Measurements from ENCODE around the gene PRKX.
"Not testable (repeated sequence)": the region's sequence is repeated elsewhere in the genome, so short reads cannot be mapped to it uniquely, and the experiment has no call there.

The PRKX gene

GRCh38 chrX:3577551-3577950 lies 135.9 kb downstream of the PRKX start:
- DNase-seq (ENCODE audit: low read depth in 2 of 2) = no peak

GRCh38 chrX:3576886-3577501 lies 136.5 kb downstream of the PRKX start:
- no peak for DNase-seq (ENCODE audit: low read depth in 2 of 2)

GRCh38 chrX:3567686-3568085 lies 145.8 kb downstream of the PRKX start:
- no peak for DNase-seq (ENCODE audit: low read depth in 2 of 2)

- DNase-seq (ENCODE audit: low read depth in 2 of 2) = no peak
These were observed 150.0 kb downstream of the PRKX start for GRCh38 chrX:3563451-3563850.

GRCh38 chrX:3560010-3560409 lies 153.4 kb downstream of the PRKX start:
- DNase-seq (ENCODE audit: low read depth in 2 of 2) = not testable (repeated sequence)

Data from stimulated activated CD8-positive, alpha-beta memory T cell treated with anti-CD3 and anti-CD28 coated beads, Interleukin-7, amount 100 ng/mL, for 1 hour (primary cell).